HG03095 (cell line): ENCODE measurements around the gene ZNF730.
A peak's percentile ranks its signal among the peaks of the same experiment; 100 is the strongest.
"Not testable (repeated sequence)": the region's sequence is repeated elsewhere in the genome, so short reads cannot be mapped to it uniquely, and the experiment has no call there.

Source experiments
- ATAC-seq: cut with Tn5 transposase; IDR thresholded peaks from one replicate; pipeline ENCODE4 v1.9.1; 2021; ENCODE audit warnings: moderate library complexity; ENCODE audit not compliant: unreplicated experiment

ZNF730 gene

GRCh38 chr19:23116802-23117571, at the start of gene ZNF730:
TSS of gene ZNF730 (plus strand) at chr19:23117025. CDS start at chr19:23117174, 149 bp downstream.
- ATAC-seq = peak; percentile 85

DNA sequence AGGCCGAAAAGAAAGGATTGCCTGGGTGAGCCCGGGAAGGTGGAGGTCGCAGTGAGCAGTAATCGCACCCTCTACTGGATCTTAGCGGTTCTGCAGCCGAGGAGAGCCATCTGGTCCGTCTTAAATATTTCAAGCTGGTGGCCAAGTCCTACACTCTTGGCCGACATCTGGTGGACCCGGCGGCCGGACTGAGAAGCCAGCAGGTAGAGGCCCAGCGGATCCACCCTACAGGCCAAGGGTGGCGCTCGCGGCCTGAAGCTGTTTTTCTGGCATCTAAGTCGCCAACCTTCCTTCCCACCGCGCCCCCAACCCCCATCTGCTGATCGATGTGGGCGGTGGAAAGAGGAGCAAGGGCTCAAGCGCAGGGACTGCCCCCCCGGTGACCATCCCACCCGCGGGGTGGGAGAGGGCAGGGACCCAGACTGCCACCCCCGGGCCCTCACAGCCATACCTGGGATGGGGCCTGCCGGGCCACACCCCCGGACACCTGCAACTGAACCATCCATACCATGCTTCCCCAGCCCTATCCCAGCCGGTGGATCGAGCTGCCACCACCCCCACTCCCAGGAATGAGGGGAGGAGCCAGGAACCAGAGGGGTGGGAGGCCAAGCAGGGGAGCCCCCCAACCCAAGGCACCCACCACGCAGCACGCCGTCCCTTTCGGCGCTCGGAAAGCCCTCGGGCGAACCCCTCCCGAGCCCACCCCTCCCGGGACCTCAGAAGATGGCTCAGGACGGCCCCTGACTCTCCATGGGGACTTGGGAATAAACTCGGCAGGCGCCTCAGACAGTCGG, 46.3 kb upstream of the ZNF730 start:
- ATAC-seq = no peak

- no peak for ATAC-seq
These were observed 45.7 kb upstream of the ZNF730 start for GRCh38 chr19:23071147-23071511.

DNA sequence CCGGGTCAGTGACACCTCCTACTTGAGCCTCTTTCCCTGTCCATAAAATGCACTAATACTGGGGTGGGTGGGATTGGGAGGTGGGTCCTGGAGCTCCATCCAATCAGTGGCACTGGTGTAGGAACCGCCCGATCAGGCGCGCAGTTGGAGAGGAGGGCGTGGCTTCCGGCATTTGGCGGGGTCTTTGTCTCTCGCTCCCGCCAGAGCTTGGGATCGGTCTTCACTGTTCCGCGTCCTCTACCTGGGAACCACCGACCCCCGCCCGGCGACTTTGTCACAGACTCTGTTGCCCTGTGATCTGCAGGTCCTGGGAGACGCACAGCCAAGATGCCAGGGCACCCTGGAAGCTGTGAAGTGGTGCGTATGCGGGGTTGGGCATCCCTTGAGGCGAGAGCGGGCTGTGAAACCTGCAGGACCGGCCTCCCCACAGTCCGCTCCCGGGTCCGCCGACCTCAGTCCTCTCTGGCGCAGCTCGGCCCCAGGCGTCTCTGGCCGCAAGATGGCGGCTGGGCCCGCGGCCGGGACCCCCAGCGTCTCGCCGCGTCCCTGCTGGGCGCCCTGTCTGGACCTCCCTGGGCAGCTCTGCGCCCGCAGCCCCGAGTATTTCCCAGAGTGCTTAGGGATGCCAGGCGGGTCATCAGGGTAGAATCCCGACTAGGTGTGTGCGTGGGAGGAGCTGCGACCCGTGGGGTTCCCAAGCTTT, 41.6 kb upstream of the ZNF730 start:
- ATAC-seq = no peak

GRCh38 chr19:23077776-23078175, 39.0 kb upstream of the ZNF730 start:
- not testable (repeated sequence) for ATAC-seq

- no peak for ATAC-seq
These were observed 23.0 kb upstream of the ZNF730 start for GRCh38 chr19:23093832-23094231.

DNA sequence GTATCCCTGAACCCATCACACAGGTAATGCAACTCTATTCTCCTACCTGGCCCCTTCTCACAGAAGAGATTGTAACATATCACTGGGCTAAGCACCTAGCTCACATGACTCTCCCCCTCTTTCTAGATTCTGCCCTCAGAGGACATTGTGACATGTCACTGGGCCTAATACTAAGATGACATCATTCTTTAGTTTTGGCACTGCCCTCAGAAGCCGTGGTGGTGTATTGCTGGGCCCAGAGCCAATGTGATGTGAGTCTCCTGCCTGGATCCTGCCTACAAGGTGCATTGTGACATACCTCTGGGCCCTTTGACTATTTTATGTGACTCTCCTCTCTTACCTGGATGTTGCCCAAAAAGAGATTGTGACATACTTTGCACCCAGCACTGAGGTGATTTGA, 21.4 kb upstream of the ZNF730 start:
- no peak for ATAC-seq

DNA sequence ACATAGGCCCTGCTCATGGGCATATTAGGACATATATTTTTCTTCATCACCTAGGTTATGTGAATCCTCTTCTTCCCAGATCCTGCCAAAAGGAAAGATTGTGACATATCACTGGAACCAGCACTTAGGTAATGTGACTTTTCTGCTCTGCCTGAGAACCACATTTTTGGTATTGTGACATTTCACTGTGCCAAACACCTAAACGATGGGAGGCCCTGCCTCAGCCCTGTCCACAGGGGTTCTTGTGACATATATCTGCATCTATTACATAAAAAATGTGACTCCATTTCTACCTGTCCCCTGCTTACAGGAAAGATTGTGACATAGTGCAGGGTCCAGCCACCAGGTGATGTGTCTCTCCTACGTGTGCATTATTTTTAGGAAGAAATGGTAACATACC, 18.5 kb upstream of the ZNF730 start:
- ATAC-seq = no peak

DNA sequence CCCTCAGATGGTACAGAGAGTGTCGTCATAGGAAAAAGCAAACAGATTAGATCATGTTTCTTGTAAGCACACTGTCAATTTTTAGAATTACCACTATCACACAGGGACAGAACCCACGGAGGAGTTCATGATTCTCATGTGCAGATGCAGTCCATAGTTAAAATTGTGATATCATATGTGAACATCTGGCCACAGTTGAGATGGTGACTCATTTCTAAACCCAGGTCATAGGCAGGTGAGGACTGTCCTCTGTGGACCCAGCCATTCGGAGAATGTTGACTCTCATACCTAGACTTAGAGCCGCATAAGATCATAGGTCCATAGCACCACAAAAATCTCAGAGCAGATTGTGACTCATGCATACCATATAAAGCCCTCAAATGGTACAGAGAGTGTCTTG, 17.8 kb upstream of the ZNF730 start:
- ATAC-seq = no peak

DNA sequence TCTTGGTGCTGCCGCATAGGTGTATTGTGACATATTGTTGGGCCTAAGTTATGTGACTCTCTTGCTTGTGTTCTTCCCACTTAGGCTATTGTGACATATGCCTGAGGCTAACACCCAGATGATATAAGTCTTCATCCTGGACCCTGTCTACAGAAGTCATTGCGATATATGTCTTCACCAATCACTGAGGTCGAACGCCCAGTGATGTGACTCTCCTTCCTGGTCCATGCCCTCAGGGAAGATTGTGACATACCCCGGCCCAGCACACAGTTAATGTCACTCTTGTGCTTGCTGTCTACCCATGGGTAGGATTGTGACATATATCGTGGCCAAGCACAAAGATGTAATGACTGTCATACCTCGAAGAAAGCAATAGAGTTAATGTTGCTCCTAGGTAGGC, 16.9 kb upstream of the ZNF730 start:
- no peak for ATAC-seq

GRCh38 chr19:23101241-23101640, 15.6 kb upstream of the ZNF730 start:
- no peak for ATAC-seq

GRCh38 chr19:23118400-23118799, 1.6 kb downstream of the ZNF730 start:
- no peak for ATAC-seq

DNA sequence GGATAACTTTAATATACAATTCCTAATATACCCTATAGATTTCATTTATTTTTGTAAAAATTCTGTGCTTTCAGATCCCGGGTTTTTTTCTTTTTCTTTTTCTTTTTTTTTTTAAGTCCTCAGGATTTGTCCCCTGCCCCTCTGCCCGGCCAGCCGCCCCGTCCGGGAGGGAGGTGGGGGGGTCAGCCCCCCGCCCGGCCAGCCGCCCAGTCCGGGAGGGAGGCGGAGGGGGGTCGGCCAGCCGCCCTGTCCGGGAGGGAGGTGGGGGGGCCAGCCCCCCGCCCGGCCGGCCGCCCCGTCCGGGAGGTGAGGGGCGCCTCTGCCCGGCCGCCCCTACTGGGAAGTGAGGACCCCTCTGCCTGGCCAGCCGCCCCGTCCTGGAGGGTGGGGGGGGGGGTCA, 17.4 kb downstream of the ZNF730 start:
- not testable (repeated sequence) for ATAC-seq

DNA sequence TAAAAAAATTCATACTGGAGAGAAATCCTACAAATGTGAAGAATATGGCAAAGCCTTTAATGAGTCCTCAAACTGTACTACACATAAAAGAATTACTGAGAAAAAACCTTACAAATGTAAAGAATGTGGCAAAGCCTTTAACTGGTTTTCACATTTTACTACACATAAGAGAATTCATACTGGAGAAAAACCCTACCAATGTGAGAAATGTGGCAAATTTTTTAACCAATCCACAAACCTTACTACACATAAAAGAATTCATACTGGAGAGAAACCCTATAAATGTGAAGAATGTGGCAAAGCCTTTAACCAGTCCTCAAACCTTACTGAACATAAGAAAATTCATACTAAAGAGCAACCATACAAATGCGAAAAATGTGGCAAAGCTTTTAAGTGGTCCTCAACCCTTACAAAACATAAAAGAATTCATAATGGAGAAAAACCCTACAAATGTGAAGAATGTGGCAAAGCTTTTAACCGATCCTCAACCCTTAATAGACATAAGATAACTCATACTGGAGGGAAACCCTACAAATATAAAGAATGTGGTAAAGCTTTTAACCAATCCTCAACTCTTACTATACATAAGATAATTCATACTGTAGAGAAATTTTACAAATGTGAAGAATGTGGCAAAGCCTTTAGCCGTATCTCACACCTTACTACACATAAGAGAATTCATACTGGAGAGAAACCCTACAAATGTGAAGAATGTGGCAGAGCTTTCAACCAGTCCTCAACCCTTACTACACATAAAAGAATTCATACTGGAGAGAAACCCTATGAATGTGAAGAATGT, 29.0 kb downstream of the ZNF730 start:
- no peak for ATAC-seq

GRCh38 chr19:23160766-23161165, 43.9 kb downstream of the ZNF730 start:
- ATAC-seq = no peak

GRCh38 chr19:23168286-23168685, 51.5 kb downstream of the ZNF730 start:
- not testable (repeated sequence) for ATAC-seq

DNA sequence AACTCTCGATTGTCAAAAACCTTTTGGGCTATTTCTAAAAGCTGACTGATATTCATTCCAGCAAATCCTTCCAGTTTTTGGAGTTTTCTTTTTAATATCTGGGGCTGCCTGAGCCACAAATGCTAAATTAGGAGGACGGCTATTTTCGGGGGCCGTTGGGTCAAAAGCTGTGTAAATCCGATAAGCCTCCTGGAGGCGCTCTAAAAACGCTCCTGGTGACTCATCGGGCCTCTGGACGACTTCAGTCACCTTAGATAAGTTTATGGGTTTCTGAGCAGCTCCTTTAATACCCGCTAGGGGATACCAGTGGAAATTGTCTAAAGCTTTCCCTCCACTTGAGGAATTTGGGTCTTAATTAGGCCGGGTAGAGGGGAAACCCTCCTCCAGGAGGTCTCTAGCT, 66.4 kb downstream of the ZNF730 start:
- ATAC-seq = no peak

GRCh38 chr19:23190341-23190740, 73.5 kb downstream of the ZNF730 start:
- ATAC-seq = no peak
